ENCODE data around the gene CAB39.

Gene CAB39

DNA sequence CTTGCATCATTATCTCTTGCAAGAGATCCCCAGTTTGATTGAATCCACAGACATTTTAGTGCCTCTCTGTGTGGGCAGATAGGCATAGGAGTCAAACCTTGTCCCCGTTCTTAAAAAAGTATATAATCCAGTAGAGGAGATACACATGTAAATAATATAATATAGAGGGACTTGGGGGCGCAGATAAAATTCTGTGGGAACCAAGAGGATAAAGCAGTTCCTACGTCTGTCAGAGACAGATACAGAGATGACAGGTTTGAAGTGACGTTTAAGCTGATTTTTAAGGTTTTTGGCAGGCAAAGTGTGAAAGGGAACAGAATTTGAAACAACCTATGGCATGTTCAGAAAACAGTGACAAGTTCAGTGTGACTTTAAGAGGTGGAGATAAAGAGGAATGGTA is 63.1 kb downstream of the CAB39 start:
- no peak for DNase-seq (ENCODE audit: low read depth, low spot score)
- peak overlapping the region; percentile 95 for H3K27ac ChIP-seq

DNA sequence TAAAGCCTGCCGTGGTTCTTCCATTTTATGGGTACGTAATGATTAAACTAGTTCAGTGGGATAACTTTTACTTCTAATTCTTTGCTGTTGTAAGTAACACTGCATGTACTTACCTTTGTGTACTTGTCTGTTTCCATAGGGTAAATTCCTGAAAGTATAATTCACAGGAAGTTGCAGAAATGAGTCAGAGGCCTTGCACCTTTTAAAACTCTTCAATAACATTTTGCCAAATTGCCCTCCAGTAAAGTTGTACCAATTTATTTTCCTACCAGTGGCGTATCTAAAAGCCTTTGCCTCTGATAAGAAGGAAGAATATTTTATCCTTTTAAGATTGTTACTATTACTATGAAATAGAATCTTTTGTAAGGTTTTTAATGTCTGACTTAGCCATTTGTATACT is 65.1 kb downstream of the CAB39 start:
- DNase-seq (ENCODE audit: low read depth, low spot score), result peak; percentile 58

DNA sequence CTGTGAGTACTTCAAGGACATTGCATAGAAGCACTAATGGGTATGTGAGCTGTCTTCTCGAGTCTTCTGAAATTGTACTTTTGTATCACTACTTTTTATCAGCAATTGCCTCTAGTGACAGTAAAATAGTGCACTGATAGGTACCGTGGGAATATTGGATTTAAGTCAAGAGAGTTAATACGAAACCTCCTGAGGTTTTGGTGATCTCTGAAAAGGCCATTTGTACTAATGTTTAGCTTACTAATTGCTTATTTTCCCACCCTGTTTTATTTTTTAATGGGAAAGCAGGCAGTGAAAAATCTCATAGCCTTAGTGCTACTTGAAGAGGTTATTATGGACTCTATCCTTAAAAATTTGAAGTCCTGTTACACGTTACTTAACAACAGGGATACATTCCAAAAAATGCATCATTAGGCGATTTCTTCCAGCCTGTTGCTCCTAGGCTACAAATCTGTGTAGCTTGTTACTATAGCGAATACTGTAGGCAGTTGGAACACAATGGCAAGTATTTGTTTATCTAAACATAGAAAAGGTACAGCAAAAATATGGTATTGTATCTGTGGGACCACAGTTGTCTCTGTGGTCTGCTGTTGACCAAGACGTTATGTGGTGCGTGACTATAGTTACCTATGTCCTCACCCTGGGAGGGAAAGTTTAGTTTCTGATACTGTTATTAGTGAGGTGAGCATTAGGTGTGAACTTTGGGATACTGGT is 65.9 kb downstream of the CAB39 start:
- DNase-seq (ENCODE audit: low read depth, low spot score), result no peak
- peak overlapping the region; percentile 95 for H3K27ac ChIP-seq

More for the DNA sequence above, 65.1 kb downstream of the CAB39 start:
- peak overlapping the region; percentile 95 for H3K27ac ChIP-seq

DNA sequence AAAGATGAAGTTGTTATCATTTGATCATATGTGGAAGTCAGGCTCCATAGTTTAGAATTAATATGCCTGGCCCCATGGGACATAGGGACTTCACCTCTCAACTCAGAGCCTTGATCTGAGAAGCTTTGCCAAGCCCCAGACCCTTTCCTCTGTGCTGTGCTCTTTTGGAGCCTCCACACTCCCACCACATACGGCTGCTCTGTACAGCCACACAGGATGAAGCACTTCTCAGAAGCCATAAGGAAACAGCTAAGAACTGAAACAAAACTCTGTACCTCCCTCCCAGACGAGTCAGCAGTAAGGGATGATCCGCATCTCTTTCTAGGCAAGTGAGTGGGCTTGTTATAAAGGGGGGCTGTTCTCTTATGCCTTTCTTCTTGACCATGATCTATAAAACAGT is 66.5 kb downstream of the CAB39 start:
- H3K27ac ChIP-seq, result peak overlapping the region; percentile 95
- no peak for DNase-seq (ENCODE audit: low read depth, low spot score)

DNA sequence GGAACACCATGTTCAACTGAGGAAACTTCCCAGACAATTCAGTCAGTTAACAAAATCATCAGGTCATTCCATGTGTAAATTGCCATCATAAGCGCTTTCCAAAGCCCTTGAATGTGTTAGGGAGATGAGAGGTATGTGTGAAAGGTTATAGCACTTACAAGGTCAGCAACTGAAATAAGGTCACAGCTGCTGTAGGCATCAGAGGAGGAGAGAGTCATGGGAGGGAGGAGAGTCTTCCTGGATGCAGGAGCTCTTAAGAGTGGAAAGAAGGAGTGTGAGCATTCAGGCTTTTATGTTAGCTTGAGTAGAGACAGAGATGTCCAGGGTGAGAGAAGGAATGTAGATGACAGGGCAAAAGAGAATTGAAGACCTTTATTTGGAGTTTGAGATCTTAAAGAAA is 67.0 kb downstream of the CAB39 start:
- DNase-seq (ENCODE audit: low read depth, low spot score), result no peak
- H3K27ac ChIP-seq, result peak overlapping the region; percentile 95

DNA sequence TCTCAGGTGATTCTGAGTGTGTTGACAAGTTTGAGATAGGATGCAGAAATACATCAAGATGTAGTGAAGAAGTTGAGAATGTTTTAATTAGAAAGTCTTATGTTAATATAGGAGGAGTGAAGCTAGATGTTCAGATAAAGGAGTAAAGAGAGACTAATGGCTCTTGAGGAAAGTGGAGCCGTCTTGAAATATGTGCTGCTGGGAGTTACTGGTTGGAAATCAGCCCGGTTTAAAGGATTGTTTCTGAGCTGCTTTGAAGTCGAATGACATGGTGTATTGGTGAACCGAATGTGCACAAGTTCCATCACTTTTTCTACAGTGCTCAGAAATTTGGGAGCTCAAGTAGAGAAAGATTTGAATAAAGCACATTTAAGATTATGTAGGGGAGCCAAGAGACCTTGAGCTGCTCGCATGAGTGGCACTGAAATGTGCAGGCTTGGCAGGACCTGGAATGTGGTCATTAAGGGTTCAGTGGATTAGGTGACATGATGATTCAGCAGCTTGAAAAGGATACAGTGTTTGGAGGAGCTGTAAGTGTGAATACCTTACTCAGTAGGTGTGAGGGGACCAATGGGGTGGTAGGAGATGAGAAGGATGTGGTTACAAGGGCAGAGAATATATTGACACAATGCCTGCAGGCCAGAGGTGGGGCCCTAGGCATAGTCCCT is 68.6 kb downstream of the CAB39 start:
- DNase-seq (ENCODE audit: low read depth, low spot score), result peak; percentile 41
- H3K27ac ChIP-seq, result peak overlapping the region; percentile 95

DNA sequence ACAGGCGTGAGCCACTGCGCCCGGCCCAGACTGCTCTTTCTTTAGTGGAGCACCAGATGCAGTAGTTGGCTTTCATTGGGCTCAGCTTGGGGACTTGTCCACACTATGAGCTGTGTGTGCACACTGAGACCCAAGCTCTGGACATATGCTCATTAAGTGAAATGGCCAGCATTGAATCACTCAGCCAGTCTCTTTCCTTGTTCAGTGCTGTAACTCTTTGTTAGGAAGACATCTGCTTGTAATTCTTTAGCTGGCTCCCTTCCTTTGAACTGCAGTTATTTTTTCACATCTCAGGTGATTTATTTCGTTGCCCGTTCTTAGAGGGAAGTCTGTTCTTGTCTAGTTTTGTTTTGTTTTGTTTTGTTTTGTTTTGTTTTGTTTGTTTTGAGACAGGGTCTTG is 70.5 kb downstream of the CAB39 start:
- DNase-seq (ENCODE audit: low read depth, low spot score), result no peak
- peak overlapping the region; percentile 95 for H3K27ac ChIP-seq

DNA sequence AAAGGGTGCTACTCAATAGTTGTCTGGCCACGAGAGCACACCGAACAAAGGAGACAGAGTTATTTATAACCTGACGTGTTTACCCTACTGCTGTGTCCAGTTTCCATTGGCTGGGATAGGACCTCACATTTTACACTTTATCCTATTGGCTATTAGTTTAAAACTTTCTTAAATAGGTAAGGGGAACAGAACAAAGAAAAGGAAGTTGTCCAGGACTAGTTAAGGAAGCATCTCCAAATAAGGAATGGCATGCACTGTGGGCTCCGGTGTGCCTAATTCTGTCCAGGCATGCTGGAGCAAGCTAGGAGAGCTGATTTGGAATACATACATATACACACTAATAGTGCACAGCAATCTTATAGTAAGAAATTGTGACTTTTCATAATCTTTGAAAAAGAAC is 72.2 kb downstream of the CAB39 start:
- DNase-seq (ENCODE audit: low read depth, low spot score), result peak; percentile 36
- peak overlapping the region; percentile 95 for H3K27ac ChIP-seq

DNA sequence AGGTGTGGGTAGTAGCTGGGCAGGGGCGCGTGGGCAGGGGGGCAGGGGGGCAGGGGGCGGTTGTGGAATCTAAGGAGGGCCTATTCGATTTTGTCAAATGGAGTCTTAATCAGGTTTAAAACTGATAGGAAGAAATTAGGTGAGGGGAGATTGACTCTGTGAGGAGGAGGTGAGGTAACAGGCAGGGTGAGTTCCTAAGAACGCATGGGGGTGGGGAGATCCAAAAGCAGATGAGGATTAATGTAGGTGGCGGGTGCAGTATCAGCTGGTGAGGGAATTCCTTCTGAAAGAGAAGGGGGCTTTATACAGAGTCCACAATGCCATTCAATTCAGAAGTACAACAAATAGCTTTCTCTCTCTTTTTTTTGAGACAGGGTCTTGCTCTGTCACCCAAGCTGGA is 72.7 kb downstream of the CAB39 start:
- peak overlapping the region; percentile 95 for H3K27ac ChIP-seq
- no peak for DNase-seq (ENCODE audit: low read depth, low spot score)

DNA sequence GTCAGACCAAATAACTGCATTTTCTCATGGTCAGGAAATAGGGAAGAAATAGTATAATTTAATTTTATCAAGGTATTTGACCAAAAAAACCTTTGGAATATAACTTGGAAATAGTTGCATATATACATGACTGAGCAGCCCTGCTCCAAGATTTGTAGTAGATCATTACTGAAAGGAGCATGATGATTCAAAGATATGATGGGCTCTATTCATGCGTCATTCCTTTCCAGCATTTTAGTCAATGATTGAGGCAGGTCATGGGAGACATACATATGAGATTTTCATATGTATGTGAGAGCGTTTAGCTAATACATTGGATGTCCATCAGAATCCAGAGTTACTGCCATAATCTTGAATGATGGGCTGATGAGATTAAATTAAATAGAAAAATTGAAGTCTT is 74.5 kb downstream of the CAB39 start:
- DNase-seq (ENCODE audit: low read depth, low spot score), result no peak
- no peak overlapping the region for H3K27ac ChIP-seq

DNA sequence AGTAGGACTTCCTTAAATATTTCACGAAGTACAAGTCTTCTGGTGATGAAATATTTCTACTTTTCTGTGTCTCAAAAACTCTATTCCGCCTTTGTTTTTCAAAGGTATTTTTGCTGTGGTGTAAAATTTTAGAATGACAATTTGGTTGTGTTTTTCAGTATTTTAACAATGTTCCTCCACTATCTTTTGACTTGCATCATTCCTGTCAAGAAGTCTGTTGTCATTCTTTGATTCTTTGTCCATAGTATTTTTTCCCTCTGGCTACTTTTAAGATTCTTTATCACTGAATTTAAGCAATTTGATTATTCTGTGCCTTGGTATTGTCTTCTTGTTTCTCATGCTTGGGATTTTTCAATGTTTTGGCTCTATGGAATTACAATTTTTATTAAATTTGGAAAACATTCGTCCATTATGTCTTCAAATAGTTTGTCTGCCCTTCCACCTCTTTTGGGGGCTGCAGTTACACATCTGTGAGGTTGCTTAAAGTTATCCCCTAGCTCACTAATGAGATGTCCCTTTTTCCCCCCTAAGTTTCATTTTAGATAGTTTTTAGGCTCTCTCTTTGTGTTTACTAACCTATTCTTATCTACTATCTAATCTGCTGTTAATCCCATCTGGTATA is 76.0 kb downstream of the CAB39 start:
- DNase-seq (ENCODE audit: low read depth, low spot score), result no peak
- H3K27ac ChIP-seq, result no peak overlapping the region

DNA sequence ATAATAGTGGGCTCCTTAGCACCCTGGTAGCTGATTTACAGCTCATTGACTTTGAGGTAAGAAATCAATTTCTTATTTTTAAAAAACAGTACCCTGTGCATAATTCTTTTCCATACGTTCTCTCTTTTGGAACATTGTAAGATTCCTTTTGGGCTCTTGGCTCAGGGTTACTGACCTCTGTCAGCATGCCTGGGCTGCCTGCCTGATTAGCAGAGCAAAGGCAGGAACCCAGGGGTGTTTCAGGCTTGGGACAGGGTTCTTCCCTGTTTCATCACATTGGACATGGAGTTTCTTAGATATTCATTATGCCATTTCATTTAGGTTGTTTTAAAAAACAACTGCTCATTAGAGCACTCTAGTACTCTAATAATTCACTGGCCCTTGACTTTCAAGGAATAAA is 78.3 kb downstream of the CAB39 start:
- no peak for DNase-seq (ENCODE audit: low read depth, low spot score)
- peak overlapping the region; percentile 94 for H3K27ac ChIP-seq

DNA sequence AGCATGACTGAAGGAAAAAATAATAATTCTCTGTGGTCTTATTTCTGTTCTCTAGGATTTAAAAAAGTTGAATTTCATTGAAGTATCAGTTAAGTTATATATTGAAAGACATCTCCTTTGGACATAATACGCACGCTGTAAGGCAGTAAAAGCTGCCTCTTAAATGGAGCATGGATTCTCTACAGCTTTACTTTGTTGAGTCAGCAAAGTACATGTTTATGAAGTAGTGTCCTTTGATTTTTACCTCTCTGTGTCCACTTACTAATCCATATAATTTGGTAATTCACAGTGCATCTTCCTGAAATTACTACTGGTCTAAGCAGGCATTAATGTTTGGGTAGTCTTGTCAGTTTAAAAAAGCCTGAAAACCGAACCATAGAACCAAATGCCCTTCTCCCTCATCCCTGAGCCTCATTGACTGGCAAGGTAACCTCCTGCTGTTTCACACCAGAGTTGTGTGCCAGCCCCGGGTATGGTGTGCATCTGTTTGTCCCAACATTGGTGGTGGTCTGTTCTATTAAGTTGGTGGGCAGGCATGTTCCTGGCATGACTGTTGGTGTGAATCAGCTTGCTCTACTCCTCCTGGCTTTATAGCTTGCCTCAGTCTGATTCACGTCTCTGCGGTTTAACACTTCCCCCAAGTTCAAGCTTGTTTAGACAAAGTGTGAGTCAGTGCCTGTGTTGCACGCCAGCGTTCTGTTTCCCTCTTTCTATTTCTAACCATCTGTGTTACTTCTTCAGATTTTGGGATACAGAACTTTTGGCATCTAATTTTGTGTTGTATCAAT is 81.1 kb downstream of the CAB39 start:
- DNase-seq (ENCODE audit: low read depth, low spot score), result peak; percentile 93
- peak overlapping the region; percentile 94 for H3K27ac ChIP-seq

DNA sequence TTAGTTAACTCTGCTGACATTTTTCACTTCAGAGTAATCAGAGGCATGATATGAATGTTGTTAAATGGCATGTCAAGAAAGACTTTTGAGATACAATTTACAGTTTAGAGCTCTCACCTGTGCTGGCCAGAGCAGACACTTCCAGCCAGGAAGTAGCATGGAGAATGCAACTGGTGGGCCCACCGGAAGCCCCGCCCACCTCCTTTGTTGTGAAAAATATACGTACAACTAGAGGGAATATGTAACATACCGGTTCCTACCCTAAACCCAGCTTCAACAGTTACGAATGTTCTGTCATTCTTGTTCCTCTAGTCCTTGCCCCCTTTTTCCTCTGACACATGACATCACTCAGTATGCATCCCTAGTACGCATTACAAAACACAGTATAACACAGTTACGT is 81.9 kb downstream of the CAB39 start:
- DNase-seq (ENCODE audit: low read depth, low spot score), result no peak
- H3K27ac ChIP-seq, result peak overlapping the region; percentile 94

DNA sequence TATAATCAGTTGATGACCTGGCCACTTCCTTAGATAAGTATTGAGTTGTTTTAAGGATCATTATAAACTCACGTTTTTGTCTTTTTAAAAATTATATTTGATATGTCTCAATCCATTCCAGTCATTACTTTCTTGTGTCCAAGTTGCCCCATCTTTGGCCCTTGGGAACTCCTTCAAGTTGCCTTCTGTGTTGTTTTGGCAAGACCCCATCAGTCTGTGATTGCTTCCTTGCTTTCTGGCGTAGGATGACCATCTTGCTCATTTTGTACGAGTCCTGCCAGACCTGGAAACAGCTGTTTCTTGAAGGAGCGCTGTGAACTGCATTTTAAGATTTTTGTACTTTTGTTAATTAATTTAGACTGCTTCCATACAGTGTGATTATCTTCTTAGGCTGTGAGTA is 83.2 kb downstream of the CAB39 start:
- no peak for DNase-seq (ENCODE audit: low read depth, low spot score)
- H3K27ac ChIP-seq, result peak overlapping the region; percentile 94

DNA sequence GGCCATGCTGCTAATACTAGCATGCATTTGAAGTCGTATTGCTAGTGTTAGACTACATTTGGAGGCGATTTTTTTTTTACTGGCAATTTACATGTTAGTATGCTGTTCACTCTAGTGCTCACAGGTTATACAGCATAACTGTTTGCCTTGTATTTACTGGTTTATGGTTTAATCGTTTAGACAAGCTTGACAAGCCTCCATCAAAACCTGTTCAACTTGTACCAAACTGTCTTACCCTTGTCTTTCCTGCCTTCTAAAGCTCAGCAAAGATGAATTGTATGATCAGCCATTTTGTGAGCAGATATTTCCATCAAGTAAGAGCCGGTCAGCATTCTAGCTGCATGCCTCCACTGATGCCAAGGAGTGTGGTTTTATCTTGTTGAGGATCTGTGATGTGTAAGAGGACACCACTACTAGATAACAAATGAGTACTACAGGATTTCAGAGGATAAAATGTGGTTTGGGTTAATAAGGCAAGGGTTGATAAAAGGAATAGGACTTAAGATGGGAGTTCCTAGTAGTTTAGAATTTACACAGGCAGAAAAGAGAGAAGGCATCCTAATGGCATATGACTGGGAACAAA is 83.7 kb downstream of the CAB39 start:
- peak overlapping the region; percentile 94 for H3K27ac ChIP-seq
- DNase-seq (ENCODE audit: low read depth, low spot score), result no peak

DNA sequence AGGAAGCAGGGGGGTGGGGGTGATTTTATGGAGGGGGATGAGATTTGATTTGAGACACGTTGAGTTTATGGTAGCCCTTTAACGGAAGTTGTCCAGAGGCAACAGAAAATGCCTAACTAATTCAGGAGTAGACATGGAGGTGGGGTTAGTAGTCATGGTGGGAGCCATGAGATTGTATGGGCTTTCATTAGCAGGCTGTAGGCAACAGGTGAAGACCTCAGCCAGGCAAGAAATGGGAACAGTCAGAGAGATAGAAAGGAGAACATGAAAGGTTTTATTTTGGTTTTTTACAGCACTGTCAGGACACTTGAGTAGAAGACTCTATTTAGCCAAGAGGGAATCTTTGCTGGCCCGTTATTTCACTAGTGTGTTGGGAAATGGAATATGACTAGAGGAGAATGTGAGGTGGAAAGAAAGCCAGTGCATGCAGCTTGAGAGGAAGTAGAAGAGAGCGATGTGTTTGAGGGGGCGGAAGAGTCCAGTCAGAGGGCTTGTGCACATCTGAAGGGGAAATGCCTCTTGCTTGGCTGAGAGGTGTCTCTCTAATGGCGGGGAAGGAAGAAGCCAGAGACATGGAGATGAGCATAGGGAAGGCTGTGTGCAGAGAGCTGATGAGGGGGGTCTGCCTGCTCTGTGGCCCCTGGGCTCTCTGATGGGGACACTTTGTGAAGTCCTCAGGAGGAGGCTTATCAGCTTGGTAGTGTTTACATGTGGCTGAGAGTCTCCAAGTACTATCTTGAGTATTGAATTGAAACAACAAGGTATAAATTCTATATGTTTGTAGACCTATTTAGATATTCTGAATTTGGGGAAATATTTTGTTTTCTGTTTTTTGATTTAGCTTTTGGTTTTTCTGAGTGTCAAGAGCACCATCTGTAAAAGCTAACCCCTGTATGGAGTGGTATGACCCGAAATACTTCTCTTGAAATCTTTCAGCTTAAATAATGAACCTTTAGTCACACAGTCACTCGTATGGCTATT is 85.2 kb downstream of the CAB39 start:
- H3K27ac ChIP-seq, result peak overlapping the region; percentile 94
- no peak for DNase-seq (ENCODE audit: low read depth, low spot score)

DNA sequence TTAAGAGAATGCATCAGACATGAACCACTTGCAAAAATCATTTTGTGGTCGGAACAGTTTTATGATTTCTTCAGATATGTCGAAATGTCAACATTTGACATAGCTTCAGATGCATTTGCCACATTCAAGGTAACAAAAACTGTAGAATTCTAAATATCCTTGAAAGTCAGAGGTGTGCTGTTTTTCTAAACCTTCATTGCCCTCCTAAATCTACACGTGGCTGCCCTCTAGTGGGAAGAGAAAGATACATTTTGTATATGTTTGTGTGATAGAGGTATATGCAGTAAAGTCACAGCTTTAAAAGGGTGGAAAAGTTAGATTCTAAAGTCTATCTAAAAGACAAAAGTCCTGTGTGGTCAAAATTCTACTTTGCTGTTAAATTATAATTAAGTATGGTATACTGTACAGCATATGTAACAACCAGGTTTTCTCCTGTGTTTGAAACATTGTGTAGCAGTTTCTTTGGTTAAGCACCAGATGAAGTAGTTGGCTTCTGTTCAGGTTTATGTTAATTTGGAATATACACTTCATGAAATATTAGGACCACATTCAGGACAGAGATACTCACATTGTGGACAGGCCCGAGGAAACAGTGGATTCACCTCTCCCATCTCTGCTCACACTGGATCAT is 86.2 kb downstream of the CAB39 start:
- H3K27ac ChIP-seq, result peak overlapping the region; percentile 94
- no peak for DNase-seq (ENCODE audit: low read depth, low spot score)
